Smooth muscle cell (in vitro differentiated cells): ENCODE measurements around the gene ZCCHC7. TPM values are rescaled to one million over a fixed set of nuclear protein-coding genes. Genes with fewer than 3 reads are reported as not detected.

ENCODE experiments used
- DNase-seq: peaks from one replicate; lab custom pipeline; 2025; ENCODE audit not compliant: unreplicated experiment; lab: John Stamatoyannopoulos, UW
- H2AFZ ChIP-seq: fragments of 200-600 bp; sonication (generic); 2 replicates; pipeline ENCODE4 v1.6.0; 2016; ENCODE audit warnings: antibody characterized with exemption, low read depth, mild to moderate bottlenecking
- H3F3A ChIP-seq: fragments of 200-600 bp; sonication (generic); 2 replicates; pipeline ENCODE4 v1.6.0; 2017; ENCODE audit warnings: antibody characterized with exemption, low read depth
- H3K27ac ChIP-seq: fragments of 200-600 bp; sonication (generic); 2 replicates; pipeline ENCODE4 v1.5.1; 2016; ENCODE audit warnings: low read depth, mild to moderate bottlenecking
- H3K27me3 ChIP-seq: fragments of 200-600 bp; sonication (generic); 2 replicates; pipeline ENCODE4 v1.6.1; 2016; ENCODE audit warnings: low read depth, mild to moderate bottlenecking
- H3K36me3 ChIP-seq: fragments of 200-600 bp; sonication (generic); 2 replicates; pipeline ENCODE4 v1.5.1; 2016; ENCODE audit warnings: low read depth
- H3K4me1 ChIP-seq: fragments of 200-600 bp; sonication (generic); 2 replicates; pipeline ENCODE4 v1.5.1; 2016; ENCODE audit warnings: low read depth
- H3K4me2 ChIP-seq: fragments of 200-600 bp; sonication (generic); 2 replicates; pipeline ENCODE4 v1.6.0; 2016; ENCODE audit warnings: mild to moderate bottlenecking
- H3K4me3 ChIP-seq: fragments of 200-600 bp; sonication (generic); 2 replicates; pipeline ENCODE4 v1.5.1; 2016; ENCODE audit warnings: mild to moderate bottlenecking
- H3K79me2 ChIP-seq: fragments of 200-600 bp; sonication (generic); 2 replicates; pipeline ENCODE4 v1.6.0; 2016; ENCODE audit warnings: low read depth, mild to moderate bottlenecking
- H3K9ac ChIP-seq: fragments of 200-600 bp; sonication (generic); 2 replicates; pipeline ENCODE4 v1.6.0; 2016; ENCODE audit warnings: low read depth
- H3K9me3 ChIP-seq: fragments of 200-600 bp; sonication (generic); replicated peaks from 2 replicates; pipeline ENCODE4 v1.5.1; 2016; ENCODE audit warnings: low read depth
- H4K20me1 ChIP-seq: fragments of 200-600 bp; sonication (generic); 2 replicates; pipeline ENCODE4 v1.6.0; 2016; ENCODE audit warnings: low read depth
- CTCF ChIP-seq: fragments of 200-600 bp; sonication (generic); IDR thresholded peaks from 2 replicates; pipeline ENCODE4 v1.5.1; 2017; ENCODE audit warnings: borderline replicate concordance, mild to moderate bottlenecking, antibody characterized with exemption; ENCODE audit not compliant: insufficient read depth, poor library complexity, severe bottlenecking
- WGBS: methylation state at CpG from one replicate; pipeline ENCODE4 v1.1.7; 2016; ENCODE audit warnings: low lambda C conversion rate; 5-methylcytosine and 5-hydroxymethylcytosine counted together
- polyA plus RNA-seq: library from polyadenylated mRNA; unstranded; fragments of >200 nt; fragmentation: Nextera tagmentation; extraction: Ambion mirVana; gene quantifications from 2 replicates; pipeline ENCODE4 v1.2.1, GENCODE V29; 2016
- total RNA-seq: library from RNA; depleted of rRNA; stranded (reverse); fragments of >200 nt; gene quantifications from 2 replicates; pipeline ENCODE4 v1.2.3, GENCODE V29; 2014

Gene ZCCHC7
- total and polyA plus RNA-seq, 2 experiments from 2014 or later: 19.0 to 24.7 TPM

- WGBS: 85% methylated on average over 5 of the region's 5 CpGs
- Histone ChIP-seq H3K4me3 (no peak overlapping the region), H3K9ac (no peak overlapping the region), H3F3A (no peaks in the 10 kb centered on the region), H3K4me1 (peaks cover 14% of the 10 kb centered on the region), H3K36me3 (no peaks in the 10 kb centered on the region), H3K27me3 (no peaks in the 10 kb centered on the region), H3K9me3 (no peaks in the 10 kb centered on the region), H2AFZ (no peak overlapping the region), H3K79me2 (peaks cover 16% of the 10 kb centered on the region), H3K4me2 (no peak overlapping the region), H4K20me1 (peaks cover 73% of the 10 kb centered on the region), H3K27ac (no peak overlapping the region)
- DNase-seq: no peak
- no peak for TF ChIP-seq CTCF
Observed at GRCh38 chr9:37243588-37244345, 123.4 kb downstream of the ZCCHC7 start.

- H3K27ac ChIP-seq: no peak overlapping the region
- H3F3A ChIP-seq: no peaks in the 10 kb centered on the region
- peaks cover 8% of the 10 kb centered on the region for H3K79me2 ChIP-seq
- H3K4me2 ChIP-seq: no peak overlapping the region
- H3K4me3 ChIP-seq: no peak overlapping the region
- H3K27me3 ChIP-seq: no peaks in the 10 kb centered on the region
- no peaks in the 10 kb centered on the region for H3K9me3 ChIP-seq
- H3K9ac ChIP-seq: no peak overlapping the region
- no peaks in the 10 kb centered on the region for H3K36me3 ChIP-seq
- peaks cover 20% of the 10 kb centered on the region for H3K4me1 ChIP-seq
- no peak overlapping the region for H2AFZ ChIP-seq
- TF ChIP-seq CTCF: no peak
- WGBS: 95% methylated on average over 3 of the region's 3 CpGs
- peaks cover 56% of the 10 kb centered on the region for H4K20me1 ChIP-seq
- DNase-seq: no peak
Observed at GRCh38 chr9:37246826-37247225, 126.5 kb downstream of the ZCCHC7 start.

- Histone ChIP-seq H3K27me3 (no peaks in the 10 kb centered on the region), H3K79me2 (no peaks in the 10 kb centered on the region), H3K4me1 (peaks cover 27% of the 10 kb centered on the region), H4K20me1 (peaks cover 42% of the 10 kb centered on the region), H3K4me2 (no peak overlapping the region), H3F3A (no peaks in the 10 kb centered on the region), H3K27ac (no peak overlapping the region), H3K4me3 (no peak overlapping the region), H3K9me3 (no peaks in the 10 kb centered on the region), H2AFZ (no peak overlapping the region), H3K36me3 (no peaks in the 10 kb centered on the region), H3K9ac (no peak overlapping the region)
- no peak for TF ChIP-seq CTCF
- DNase-seq: no peak
Observed at GRCh38 chr9:37248651-37249163, 128.3 kb downstream of the ZCCHC7 start.

GRCh38 chr9:37251452-37251851 lies 131.1 kb downstream of the ZCCHC7 start:
- Histone ChIP-seq H3K27me3 (no peaks in the 10 kb centered on the region), H3K9ac (no peak overlapping the region), H4K20me1 (peaks cover 48% of the 10 kb centered on the region), H2AFZ (no peak overlapping the region), H3K79me2 (no peaks in the 10 kb centered on the region), H3K9me3 (no peaks in the 10 kb centered on the region), H3K27ac (no peak overlapping the region), H3F3A (no peaks in the 10 kb centered on the region), H3K4me3 (no peak overlapping the region), H3K4me2 (no peak overlapping the region), H3K36me3 (no peaks in the 10 kb centered on the region), H3K4me1 (peaks cover 27% of the 10 kb centered on the region)
- DNase-seq: no peak
- no peak for TF ChIP-seq CTCF
- 62% methylated on average over 6 of the region's 6 CpGs for WGBS
